T-helper 2 cell treated with Interferon-gamma antibody and Interleukin-4, amounts not matched to agents 5 μg/mL and 100 μg/mL, for 36 hours (primary cell): Measurements from ENCODE around the gene CYP26A1.
A peak's percentile ranks its signal among the peaks of the same experiment; 100 is the strongest.

Source experiments
- DNase-seq: peaks from one replicate; pipeline ENCODE4 v3.0.0; 2021; ENCODE audit warnings: low spot score
- H3K27ac Mint-ChIP-seq: one replicate; pipeline ENCODE4 v1.8.0; 2021; ENCODE audit warnings: mild to moderate bottlenecking, mixed read lengths
- H3K27me3 Mint-ChIP-seq: one replicate; pipeline ENCODE4 v1.8.0; 2021; ENCODE audit warnings: low read depth, mixed read lengths
- H3K36me3 Mint-ChIP-seq: one replicate; pipeline ENCODE4 v1.8.0; 2021; ENCODE audit warnings: low read depth, mixed read lengths
- H3K4me1 Mint-ChIP-seq: one replicate; pipeline ENCODE4 v1.8.0; 2021; ENCODE audit warnings: low read depth, mixed read lengths
- H3K4me3 Mint-ChIP-seq: one replicate; pipeline ENCODE4 v1.8.0; 2022; ENCODE audit warnings: mild to moderate bottlenecking, moderate library complexity, mixed read lengths
- H3K9me3 Mint-ChIP-seq: one replicate; pipeline ENCODE4 v1.8.0; 2021; ENCODE audit warnings: mixed read lengths

CYP26A1 gene

DNA sequence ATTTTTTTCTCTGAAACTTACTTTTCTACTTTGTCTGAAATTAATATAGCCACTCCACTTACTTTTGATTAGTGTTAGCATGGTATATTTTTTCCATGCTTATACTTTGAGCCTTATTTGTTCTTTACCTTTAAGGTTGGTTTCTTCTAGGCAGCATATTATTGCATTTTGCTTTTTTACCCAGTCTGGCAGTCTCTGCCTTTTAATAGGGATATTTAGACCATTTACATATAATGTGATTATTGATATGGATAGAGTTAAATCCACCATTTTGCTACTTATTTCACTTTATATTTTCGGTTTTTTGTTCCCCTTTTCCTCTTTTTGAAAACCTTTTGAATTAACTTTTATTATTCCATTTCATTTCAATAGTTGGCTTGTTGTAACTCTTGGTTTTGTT lies 30.3 kb downstream of the CYP26A1 start:
- H3K4me1 Mint-ChIP-seq, result no peaks in the 10 kb centered on the region
- H3K9me3 Mint-ChIP-seq, result no peaks in the 10 kb centered on the region
- H3K36me3 Mint-ChIP-seq, result no peaks in the 10 kb centered on the region
- peaks cover 2% of the 10 kb centered on the region for H3K27me3 Mint-ChIP-seq
- H3K4me3 Mint-ChIP-seq, result no peak overlapping the region
- no peak overlapping the region for H3K27ac Mint-ChIP-seq
- no peak for DNase-seq

GRCh38 chr10:93106631-93107072 lies 33.0 kb downstream of the CYP26A1 start:
- Mint-ChIP-seq H3K4me1 (no peaks in the 10 kb centered on the region), H3K9me3 (no peaks in the 10 kb centered on the region), H3K27ac (no peak overlapping the region), H3K36me3 (no peaks in the 10 kb centered on the region), H3K4me3 (no peak overlapping the region), H3K27me3 (no peaks in the 10 kb centered on the region)
- no peak for DNase-seq

DNA sequence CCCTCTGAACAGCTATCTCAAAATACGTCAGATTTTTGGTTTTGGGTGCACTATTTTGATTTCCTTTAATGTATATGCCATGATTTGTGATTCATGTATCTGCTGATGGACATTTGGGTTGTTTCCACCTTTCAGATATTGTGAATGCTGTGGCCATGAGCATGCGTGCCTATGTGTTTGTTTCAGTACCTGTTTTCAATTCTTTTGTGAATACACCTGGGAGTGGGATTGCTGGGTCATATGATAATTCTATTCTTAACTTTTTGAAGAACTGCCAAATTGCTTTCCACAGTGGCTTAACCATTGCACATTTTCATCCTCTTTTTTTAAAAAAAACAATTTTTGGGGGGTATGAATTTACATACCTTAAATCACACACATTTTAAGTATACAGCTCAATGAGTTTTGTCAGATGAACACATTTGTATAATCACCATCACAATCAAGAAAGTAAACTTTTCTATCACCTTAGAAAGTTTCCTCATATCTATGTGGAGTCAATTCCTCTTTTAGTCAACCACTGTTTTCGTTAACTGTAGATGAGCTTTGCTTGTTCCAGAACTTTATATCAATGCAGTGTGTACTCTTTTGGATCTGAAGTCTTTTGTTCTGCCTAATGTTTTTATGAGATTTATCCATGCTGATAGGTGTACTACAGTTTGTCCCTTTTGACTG lies 36.9 kb downstream of the CYP26A1 start:
- no peaks in the 10 kb centered on the region for H3K4me1 Mint-ChIP-seq
- no peak overlapping the region for H3K27ac Mint-ChIP-seq
- H3K36me3 Mint-ChIP-seq, result no peaks in the 10 kb centered on the region
- DNase-seq, result no peak
- no peak overlapping the region for H3K4me3 Mint-ChIP-seq
- H3K27me3 Mint-ChIP-seq, result peaks cover 13% of the 10 kb centered on the region
- no peaks in the 10 kb centered on the region for H3K9me3 Mint-ChIP-seq

GRCh38 chr10:93113042-93113441 lies 39.3 kb downstream of the CYP26A1 start:
- no peak for DNase-seq
- Mint-ChIP-seq H3K27me3 (peaks cover 13% of the 10 kb centered on the region), H3K4me1 (peaks cover 3% of the 10 kb centered on the region), H3K36me3 (no peaks in the 10 kb centered on the region), H3K9me3 (no peaks in the 10 kb centered on the region), H3K27ac (no peak overlapping the region), H3K4me3 (no peak overlapping the region)

DNA sequence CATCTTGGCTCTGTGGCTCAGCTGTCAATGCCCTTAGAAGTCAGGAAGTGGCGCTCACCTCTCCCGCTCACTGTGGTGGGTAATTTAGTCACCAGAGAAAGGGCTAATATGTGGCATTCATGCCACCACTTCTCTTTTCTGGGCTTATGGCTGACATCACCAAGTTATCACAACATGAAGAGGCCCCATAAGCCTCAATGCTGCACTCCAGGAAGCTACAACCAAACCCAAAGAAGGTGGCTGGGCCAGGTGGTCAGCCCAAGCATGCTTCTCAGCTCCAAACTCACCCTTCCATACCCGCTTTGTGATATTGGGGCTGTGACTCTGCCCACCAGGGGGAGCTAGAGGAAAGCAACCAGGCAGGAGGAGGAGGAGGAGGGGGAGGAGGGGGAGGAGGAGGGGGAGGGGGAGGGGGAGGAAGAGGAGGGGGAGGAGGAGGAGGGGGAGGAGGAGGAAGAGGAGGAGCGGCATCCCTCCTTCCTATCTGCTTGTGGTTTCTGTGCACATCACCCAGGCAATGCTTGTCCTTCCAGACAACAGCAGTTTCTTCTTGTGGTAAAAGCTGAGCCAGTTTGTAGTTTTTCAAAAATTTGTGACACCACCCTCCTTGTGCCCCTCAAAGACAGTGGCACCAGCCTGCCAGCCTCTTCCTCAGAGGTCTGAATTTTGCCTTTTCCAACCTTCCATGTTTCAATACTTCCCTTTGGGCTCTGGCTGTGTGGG lies 42.1 kb downstream of the CYP26A1 start:
- peaks cover 13% of the 10 kb centered on the region for H3K27me3 Mint-ChIP-seq
- H3K4me1 Mint-ChIP-seq, result peaks cover 3% of the 10 kb centered on the region
- no peaks in the 10 kb centered on the region for H3K36me3 Mint-ChIP-seq
- H3K4me3 Mint-ChIP-seq, result no peak overlapping the region
- H3K27ac Mint-ChIP-seq, result no peak overlapping the region
- DNase-seq, result peak; percentile 41
- no peaks in the 10 kb centered on the region for H3K9me3 Mint-ChIP-seq

DNA sequence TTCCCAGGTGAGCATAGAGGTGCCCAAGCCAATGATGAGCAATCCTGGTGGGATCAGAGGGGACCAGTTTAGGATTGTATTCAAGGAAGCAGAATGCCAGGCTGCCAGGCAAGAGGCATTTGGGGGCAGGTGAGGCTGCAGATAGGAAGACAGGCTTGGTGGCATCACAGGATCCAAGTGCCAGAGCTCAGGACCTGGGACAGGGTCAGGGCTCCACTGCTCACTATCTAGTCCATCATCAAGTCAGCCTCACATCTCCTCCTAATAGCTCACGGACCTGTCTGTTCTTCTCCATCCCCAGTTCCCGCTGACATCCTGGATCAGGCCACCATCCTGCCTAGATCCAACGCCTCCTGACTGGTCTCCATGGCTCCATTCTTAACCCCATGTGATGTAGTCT lies 47.6 kb downstream of the CYP26A1 start:
- no peak for DNase-seq
- H3K4me3 Mint-ChIP-seq, result no peak overlapping the region
- H3K27me3 Mint-ChIP-seq, result peaks cover 22% of the 10 kb centered on the region
- H3K4me1 Mint-ChIP-seq, result peaks cover 4% of the 10 kb centered on the region
- H3K36me3 Mint-ChIP-seq, result peaks cover 2% of the 10 kb centered on the region
- H3K27ac Mint-ChIP-seq, result no peak overlapping the region
- H3K9me3 Mint-ChIP-seq, result peaks cover 11% of the 10 kb centered on the region

- Mint-ChIP-seq H3K4me3 (no peak overlapping the region), H3K27me3 (peaks cover 22% of the 10 kb centered on the region), H3K4me1 (peaks cover 3% of the 10 kb centered on the region), H3K27ac (no peak overlapping the region), H3K36me3 (peaks cover 4% of the 10 kb centered on the region), H3K9me3 (peaks cover 18% of the 10 kb centered on the region)
- DNase-seq, result no peak
Measured at GRCh38 chr10:93123766-93124165, 50.1 kb downstream of the CYP26A1 start.

DNA sequence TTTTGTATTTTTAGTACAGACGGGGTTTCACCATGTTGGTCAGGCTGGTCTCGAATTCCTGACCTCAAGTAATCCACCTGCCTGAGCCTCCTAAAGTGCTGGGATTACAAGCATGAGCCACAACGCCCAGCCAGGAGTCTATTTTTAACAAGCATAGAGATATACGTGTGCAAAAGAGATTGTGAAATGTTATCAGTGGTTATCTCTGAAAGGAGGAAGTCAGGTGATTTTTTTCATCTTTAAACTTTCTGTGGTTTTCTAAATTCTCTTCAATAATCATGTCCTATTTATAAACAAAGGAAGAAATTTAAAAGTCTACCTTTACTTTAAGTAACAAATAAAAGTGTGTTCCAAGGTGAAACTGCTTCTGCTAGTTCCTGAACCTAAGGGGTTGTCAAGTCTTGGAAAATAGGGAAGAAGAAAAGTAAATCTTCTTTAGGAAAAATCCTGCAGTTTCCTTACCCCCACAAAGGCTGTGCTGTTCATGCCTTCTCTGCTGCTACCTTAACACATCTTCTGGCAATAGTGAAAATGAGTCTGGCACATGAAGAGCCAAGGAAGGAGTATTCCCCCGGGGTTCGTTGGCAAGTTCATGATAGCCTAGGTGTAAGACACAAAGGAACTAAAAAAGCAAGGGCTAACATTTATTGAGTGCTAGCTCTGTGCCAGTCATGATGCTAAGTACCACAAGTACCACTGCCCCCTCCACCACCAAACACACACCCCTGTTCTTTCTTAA lies 51.1 kb downstream of the CYP26A1 start:
- Mint-ChIP-seq H3K27me3 (peaks cover 22% of the 10 kb centered on the region), H3K4me1 (peaks cover 3% of the 10 kb centered on the region), H3K4me3 (peak overlapping the region; percentile 33), H3K36me3 (peaks cover 4% of the 10 kb centered on the region), H3K9me3 (peaks cover 21% of the 10 kb centered on the region), H3K27ac (peak overlapping the region; percentile 6)
- no peak for DNase-seq

DNA sequence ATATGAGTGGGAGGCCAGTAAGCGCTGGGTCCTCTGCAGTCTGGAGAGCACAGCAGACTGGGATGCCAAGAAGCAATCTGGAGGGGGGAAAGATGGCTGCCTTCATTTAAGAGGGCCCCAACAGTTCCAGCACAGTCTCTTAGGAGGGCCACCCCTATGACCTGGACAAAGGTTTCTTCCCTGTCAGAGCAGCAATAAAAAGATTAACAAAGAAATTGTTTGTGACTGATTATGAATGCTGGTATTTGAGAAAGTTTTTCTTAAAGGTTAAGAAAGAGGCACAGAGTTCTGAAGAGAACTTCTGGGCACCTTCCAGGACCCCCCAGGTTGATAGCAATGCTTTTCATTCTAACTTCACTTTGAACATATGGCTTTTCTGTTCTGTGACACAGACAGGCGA lies 52.3 kb downstream of the CYP26A1 start:
- DNase-seq, result no peak
- Mint-ChIP-seq H3K4me1 (peaks cover 3% of the 10 kb centered on the region), H3K9me3 (peaks cover 25% of the 10 kb centered on the region), H3K27me3 (peaks cover 22% of the 10 kb centered on the region), H3K4me3 (no peak overlapping the region), H3K36me3 (peaks cover 4% of the 10 kb centered on the region), H3K27ac (no peak overlapping the region)

DNA sequence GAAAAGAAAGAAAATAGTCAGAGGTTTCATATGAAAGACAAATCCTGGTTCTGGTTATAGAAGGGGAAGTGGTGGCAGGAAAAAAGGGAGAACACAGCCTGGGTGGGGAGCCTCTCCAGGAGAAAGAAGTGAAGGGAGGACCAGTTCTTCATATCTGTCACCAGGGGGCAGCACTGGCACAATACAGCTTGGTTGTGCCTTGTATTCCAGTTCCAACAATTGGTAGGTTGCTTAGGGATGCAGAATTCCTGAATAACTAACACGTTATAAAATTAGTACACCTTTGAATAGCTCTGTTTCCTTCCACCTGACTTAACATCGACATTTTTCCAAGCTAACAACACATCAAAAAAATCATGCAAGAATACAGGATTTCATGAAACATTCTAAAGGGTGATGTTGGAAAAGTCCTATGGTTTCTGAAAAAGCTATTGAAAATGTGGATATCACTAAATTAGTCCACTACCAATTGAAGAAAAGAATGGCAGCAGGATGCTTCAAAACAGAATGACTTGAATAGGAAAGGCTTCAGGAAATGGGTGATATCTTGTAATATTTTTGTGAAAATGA lies 52.9 kb downstream of the CYP26A1 start:
- Mint-ChIP-seq H3K4me3 (no peak overlapping the region), H3K27ac (no peak overlapping the region), H3K9me3 (peaks cover 25% of the 10 kb centered on the region), H3K27me3 (peaks cover 23% of the 10 kb centered on the region), H3K36me3 (peaks cover 4% of the 10 kb centered on the region), H3K4me1 (peaks cover 3% of the 10 kb centered on the region)
- DNase-seq, result no peak
